GM12801 (cell line): ENCODE measurements around the gene SCARB1.

Source experiments
- TF ChIP-seq, protein P1 (sequence below): IDR thresholded peaks from one replicate; pipeline ENCODE4 v1.5.1; 2011; ENCODE audit warnings: control low read depth; ENCODE audit not compliant: insufficient read length; ENCODE audit errors: extremely low read depth

Gene SCARB1

DNA sequence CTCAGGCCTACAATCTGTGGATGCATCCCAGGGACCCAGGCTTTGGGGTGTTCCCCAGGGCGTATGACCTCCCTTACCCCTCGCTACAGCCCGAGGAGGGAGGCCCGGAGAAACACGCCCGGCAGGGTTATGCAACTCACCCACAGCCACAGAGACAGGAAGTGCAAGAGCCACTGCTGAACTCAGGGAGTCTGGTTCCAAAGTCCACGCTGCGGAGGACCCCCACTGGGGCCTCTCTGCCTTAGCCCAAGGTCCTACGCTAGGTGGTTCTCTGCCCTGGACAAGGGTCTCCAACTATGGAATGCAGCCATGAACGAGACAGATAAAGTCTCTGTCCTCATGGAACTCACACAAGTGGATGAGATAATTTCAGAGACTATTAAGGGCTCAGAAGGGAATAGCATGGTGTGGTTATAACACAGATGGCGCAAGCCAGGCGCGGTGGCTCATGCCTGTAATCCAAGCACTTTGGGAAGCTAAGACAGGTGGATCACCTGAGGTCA is 11.3 kb downstream of the SCARB1 start:
- TF ChIP-seq, protein P1, sequence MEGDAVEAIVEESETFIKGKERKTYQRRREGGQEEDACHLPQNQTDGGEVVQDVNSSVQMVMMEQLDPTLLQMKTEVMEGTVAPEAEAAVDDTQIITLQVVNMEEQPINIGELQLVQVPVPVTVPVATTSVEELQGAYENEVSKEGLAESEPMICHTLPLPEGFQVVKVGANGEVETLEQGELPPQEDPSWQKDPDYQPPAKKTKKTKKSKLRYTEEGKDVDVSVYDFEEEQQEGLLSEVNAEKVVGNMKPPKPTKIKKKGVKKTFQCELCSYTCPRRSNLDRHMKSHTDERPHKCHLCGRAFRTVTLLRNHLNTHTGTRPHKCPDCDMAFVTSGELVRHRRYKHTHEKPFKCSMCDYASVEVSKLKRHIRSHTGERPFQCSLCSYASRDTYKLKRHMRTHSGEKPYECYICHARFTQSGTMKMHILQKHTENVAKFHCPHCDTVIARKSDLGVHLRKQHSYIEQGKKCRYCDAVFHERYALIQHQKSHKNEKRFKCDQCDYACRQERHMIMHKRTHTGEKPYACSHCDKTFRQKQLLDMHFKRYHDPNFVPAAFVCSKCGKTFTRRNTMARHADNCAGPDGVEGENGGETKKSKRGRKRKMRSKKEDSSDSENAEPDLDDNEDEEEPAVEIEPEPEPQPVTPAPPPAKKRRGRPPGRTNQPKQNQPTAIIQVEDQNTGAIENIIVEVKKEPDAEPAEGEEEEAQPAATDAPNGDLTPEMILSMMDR = no peak

DNA sequence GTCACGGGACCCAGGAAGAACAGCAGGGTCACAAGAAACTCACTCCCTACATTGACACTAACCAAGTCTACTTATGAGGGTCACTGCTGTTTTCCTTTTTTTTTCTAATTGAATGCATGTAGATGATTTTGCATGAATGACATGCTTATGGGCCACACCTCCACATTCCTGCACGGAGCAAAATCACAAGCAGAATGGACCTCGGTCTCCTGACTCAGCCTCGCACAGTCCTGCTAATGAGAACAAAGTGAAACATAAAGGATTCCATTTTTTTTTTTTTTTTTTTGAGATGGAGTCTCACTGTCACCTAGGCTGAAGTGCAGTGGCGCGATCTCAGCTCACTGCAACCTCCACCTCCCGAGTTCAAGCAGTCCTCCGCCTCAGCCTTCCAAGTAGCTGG is 12.3 kb downstream of the SCARB1 start:
- TF ChIP-seq, protein P1 = no peak

DNA sequence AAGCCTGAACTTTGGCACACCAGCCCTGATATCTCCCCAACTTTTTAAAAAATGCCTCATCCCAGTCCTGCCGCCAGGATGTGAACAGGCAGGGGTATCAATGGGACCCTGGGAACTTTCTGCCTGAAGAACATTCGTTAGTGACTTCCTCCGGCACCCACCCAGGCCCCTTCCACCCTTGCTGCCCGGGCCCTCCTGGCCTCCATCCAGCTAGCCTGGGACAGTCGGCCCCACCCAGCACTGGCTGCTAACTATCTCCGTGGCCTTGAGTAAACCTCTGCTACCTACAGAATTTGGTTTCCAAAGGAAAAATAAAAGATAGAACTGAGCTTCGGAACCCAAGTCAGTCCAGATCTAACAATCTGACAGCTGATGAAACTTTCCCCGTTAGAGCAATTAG is 14.3 kb downstream of the SCARB1 start:
- TF ChIP-seq, protein P1 = no peak

DNA sequence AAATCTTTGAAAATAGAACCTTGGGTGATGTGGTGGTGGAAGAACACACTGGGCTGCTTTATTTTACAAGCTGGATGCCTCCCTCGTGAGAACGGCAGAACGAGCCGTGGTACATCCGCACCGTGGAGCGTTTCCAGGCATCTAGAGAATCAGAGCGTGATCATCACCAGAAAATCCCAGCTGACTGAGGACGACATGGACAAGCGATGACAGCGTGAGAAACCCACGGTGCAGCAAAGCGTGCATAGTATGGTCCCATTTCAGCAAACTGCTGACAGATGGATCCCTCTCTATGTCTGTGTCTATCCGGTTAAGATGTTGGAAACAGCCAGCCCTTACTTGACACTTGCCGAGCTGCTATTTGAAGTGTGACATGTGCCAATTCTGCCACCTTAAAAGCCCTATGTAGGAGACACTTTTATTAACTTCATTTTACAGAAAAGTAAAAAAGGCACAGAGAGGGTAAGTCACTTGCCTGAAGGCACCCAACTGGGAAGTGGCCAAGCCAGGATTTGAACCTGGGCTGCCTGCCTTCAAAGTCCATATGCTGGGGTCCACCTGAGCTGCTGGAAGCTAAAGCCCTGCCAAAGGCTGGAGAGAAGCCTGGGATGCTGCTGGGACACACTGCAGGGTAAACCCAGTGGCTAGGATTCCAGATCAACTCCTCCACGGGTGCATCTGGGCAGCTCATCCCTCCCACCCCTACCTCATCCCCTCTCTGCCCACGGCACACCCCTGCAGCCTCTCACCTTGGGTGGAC is 14.9 kb downstream of the SCARB1 start:
- TF ChIP-seq, protein P1 = no peak

DNA sequence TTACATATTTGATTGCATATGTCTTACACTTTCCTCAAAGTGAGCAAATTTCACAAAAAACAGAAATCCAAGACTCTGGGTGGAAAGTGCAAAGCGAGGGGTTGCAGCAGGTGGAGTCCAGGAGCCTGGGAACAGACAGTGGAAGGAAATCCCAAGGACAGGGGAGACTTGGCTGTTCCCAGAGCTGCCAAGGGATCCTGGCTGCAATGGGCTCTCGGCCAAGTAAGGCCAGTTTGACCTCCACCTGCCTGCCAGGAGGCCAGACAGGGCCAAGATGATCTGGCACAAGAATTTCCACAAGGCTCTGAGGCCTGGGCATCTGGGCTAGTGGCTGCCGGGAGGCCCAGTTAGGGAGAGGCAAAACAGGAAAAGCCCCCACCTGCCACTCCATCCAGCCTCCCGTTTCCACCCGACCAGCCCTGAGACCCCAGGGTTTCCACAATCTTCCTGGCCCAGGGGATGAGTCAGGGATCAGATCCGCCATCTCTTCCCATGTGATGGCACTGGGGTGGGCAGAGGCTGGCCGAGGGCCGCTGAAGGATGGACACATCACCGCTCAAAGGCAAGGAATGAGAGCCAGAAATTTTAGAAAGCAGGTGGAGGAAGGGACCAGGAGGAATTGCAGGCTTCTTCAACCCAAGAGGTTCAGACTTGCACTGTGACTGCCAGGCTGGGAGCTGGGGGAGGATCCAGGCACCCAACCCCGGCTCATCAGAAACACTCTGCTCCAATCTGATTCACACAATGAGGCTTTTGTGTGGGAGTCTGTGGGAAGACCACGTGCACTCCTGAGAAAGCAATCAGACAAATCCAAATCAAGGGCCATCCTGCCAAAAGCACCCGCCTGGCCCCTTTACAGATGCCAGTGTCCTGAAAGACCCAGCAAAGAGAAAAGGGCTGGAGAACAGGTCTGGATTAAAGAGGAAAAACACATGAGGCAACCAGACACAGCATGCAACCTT is 16.3 kb downstream of the SCARB1 start:
- TF ChIP-seq, protein P1 = no peak

DNA sequence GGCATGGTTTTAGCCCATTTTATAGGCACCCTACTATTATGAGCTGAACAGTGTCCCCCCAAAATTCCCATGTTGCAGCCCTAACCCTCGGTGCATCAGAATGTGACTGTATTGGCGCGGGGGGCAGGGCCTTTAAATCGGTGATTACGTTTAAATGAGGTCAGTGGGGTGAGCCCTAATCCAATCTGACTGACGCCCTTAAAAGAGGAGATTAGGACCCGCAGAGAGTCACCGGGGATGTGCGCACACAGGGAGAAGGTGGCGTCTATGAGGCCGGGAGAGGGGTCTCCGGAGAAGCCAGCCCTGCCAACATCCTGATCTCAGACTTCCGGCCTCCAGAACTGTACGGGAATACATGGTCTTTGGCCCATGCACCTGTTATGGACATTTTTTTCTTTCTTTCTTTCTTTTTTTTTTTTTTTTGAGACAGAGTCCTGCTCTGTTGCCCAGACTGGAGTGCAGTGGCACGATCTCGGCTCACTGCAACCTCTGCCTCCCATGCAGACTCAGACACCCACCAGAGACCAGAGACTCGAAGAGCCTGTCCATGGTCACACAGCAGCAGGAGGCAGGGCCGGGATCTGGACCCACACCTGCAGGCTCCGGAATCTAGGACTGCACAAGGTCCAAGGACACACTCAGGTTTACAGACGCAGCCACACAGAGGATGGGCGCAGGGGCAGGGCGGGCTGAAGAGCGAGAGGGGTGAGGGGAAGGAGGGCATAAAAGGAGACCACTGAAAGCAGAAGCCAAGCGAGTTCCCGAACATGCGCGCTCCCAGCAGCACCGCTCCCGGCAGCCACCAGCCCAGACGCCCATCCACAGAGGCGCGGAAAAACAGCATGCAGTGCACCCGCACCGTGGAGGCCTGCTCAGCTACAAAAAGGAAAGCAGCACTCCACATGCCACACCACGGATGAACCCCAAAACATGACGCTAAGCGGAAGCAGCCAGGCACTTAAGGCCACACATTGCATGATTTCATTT is 19.0 kb downstream of the SCARB1 start:
- TF ChIP-seq, protein P1 = no peak
